ENCODE measurements around the gene ITPRIP. TPM values are rescaled to one million over a fixed set of nuclear protein-coding genes. Genes with fewer than 3 reads are reported as not detected.

Gene ITPRIP
- polyA plus RNA-seq, 12 donors: 6.1 to 16.0 (median 7.8) TPM; not detected in 1

DNA sequence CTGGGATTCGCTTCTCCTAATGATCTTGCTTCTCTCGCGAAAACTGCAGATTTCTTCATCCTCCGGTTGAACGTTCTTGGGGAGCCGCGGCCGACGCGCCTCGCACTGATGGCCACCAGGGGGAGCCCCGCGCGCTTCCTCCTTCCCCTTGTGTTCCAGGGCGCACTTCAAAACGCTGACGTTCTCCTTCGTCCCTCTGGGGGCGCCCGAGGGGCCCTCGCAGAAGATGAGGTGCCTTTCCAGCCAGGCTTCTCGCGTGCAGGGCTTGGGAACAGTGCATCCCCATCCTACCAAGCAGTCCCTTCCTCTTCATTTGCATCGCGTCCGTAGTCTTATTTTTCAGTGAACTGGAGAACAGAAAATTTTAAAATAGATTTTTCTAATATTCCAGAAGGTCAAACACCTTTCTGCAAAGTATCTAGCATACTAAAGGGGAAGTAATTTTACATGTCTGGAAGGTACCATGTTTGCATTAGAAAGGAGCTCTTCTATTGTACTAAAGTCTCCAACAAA is 46.8 kb downstream of the ITPRIP start:
- DNase-seq: peak; percentile 91

- DNase-seq: no peak
Measured at GRCh38 chr10:104288355-104288754, 49.9 kb downstream of the ITPRIP start.

- no peak for DNase-seq
Measured at GRCh38 chr10:104286939-104287338, 51.3 kb downstream of the ITPRIP start.

GRCh38 chr10:104284846-104285245 is 53.4 kb downstream of the ITPRIP start:
- no peak for DNase-seq

DNA sequence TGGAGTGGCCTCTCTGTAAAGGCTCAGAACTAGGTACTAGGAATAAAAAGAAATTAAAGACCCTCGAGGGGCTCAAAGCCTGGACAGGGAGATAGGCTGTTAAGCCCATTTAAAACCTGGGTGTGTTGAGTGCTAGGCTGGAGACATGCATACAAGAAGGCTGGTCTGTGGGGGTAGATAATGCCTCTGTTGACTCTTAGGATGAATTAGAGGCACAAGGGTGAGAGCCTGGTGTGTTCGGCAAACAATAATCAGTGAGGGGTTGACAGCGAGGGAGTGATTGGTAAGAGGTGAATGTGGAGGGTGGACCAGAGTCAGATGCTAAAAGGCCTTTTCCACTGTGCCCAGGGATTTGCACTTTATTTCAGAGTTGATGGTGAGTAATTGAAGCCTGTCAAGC is 56.6 kb downstream of the ITPRIP start:
- no peak for DNase-seq

DNA sequence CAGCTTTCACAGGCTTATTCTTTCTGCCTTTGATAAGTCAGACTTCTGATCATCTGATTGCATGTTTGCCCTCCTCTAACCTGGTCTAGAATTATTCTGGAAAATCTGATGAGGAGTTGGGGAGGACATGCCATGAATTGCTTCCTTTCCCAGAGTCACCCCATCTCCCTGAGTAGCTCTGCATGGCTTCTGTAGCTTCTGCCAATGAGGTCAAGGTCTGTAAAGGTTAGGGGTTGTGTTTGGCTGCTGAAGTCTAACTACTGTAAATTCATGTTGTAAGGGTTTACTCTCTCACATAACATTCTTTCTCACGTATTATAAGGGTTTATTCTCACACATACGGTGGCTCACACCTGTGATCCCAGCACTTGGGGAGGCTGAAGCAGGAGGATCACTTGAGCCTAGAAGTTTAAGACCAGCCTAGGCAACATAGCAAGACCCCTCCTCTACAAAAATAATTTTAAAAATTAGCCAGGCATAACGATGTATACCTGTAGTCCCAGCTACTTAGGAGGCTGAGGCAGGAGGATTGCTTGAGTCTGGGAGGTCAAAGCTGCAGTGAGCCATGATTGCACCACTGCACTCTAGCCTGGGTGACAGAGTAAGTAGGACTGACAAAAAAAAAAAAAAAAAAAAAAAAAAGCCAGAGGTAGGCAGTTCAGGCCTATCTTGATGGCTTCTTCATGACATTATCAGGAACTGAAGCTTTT is 58.6 kb downstream of the ITPRIP start:
- DNase-seq: no peak

DNA sequence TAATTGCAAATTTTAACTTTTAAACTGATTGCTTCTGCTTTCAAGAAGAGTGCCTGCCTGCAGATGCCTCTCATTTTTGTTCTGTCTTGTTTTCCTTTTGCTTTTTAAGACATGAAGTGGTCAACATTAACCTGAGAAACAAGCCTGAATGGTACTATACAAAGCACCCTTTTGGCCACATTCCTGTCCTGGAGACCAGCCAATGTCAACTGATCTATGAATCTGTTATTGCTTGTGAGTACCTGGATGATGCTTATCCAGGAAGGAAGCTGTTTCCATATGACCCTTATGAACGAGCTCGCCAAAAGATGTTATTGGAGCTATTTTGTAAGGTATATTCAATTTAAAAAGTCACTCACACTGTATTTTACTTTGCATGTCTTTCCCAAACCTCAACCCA is 60.5 kb downstream of the ITPRIP start:
- no peak for DNase-seq

DNA sequence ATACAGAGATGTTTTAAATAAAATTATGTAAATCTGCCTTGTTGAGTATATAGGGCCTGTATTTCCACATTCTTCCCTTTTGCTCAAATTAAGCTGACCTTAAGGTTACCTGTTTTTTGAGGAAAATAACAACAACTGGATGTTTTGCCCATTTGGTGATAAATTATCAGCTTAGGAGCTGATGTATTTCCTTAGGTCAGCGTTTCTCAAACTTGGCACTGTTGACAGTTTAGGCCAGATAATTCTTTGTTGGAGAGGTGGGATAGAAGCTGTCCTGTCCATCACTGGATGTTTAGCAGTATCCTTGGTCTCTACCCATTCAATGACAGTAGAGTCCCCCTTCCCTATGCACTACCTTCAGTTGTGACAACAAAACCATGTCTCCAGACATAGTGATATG is 62.1 kb downstream of the ITPRIP start:
- no peak for DNase-seq

DNA sequence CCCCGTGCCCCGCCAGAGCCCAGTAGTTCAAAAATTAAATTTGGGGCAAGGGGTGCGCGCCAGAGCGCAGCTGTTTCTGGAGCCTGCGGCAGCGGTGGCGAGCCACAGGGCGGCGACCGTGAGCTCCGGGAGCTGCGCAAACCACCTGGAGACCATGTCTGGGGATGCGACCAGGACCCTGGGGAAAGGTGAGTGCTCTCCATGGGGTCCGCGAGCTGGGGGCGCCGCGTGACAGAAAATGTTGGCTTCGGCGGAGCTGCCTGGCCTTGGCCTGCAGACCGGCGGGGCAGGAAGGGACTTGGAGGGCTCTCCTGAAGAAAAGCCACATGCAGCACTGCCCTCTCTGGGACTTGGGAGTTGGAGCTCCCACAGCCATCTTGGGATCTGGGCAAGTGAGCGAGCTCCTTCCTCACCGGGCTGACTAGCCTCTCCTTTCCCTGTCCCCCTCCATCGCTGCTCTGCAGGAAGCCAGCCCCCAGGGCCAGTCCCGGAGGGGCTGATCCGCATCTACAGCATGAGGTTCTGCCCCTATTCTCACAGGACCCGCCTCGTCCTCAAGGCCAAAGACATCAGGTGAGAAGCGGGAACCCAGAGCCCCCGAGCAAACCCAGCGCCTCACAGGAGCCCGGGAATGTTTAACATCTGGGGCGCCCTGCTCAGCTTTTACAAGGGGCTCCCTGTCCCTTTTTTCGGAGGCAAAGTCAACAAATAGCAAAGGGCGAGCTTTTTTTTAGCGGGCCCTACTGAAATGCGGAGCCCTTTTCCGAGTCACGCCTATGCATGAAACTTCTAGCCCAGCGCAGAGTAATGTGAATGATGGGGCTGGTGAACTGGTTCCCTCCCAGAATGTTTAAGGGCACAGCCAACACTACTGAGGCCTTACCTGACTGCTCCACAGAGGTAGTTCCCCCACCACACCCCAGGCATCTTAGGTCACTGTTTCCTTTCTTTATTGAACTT is 63.2 kb downstream of the ITPRIP start:
- no peak for DNase-seq

GRCh38 chr10:104273899-104274575 is 64.2 kb downstream of the ITPRIP start:
- no peak for DNase-seq

DNA sequence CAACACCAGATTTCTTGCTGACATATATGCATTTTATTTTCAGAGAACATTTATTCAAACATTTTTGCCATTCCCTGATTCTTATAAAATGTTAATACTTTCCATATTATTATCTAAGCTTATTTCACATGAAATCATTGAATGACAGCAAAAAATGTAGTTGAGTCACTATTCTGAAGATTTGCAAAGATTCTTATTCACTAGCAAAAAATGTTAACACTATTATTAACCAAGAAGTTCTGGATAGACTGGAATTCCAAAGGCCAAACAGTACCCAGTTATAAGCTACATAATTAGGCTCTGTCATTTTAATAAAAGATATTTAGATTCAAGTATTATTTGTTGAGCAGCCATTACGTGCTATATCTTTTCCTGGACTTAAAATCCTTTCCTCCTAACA is 65.0 kb downstream of the ITPRIP start:
- DNase-seq: no peak

DNA sequence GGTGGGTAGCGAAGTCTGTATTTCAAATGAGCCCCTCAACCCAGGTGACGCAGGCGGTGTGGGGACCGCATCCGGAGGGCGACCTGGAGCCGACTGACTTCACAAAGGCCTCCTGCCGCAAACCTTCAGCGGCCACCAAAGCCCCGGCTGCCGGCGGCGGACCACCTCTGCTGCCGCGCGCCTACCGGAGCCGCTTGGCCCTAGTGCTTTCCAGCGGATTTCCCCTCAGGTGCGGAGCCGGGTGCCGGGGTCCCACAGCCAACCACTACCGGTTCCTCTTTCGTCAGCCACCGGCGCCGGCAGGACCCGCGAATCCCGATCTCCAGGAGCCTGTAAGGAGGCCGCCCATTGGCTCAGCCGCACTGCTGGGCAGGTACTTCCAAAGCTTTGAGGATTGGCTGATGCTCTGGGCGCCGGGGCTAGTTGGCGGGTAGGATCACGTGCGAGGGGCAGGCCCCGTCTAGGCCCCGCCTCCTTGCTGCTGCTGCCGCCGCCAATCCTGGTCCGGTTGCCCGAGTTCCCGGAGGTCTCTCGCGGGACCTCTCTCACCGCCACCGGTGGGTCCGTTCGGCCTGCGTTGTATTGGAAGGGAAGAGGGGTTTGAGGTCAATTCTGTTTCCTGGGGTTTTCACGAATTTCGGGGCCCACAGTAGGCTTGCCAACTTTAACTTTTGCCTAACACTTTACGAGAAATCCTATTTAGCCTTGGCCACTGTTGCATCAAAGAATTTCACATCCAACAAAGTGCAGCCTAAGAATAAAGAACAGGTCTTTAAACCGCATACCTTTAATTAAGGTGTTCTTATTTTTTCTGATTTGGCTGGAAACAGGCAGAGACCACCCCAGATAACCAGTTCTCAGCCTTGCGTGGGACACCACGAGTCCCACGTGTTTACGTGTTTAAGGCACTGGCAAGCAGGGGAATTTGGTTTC is 69.3 kb downstream of the ITPRIP start, which contains the start of gene GSTO2:
Gene GSTO2 (plus strand): TSS at position 472 of the 933 bp plus-strand sequence. CDS start 5,732 bp downstream, outside the sequence.
- peak; percentile 98 for DNase-seq

DNA sequence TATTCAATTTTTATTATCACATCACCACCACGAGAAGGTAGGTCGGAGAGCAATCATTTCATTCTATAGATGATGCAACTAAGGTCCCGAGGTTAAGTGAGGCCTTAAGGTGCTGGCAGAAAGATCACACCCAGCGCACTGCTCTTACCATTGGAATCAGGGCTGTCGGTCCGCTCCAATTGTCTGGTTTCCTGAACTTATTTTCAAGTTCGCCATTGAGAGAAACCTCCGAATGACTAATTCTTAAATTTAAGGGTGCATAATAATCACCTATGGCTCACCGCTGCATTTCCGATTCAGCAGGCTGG is 69.9 kb downstream of the ITPRIP start:
- no peak for DNase-seq

- no peak for DNase-seq
Measured at GRCh38 chr10:104267721-104268404, 70.4 kb downstream of the ITPRIP start.

- no peak for DNase-seq
Measured at GRCh38 chr10:104264783-104265182, 73.5 kb downstream of the ITPRIP start.

DNA sequence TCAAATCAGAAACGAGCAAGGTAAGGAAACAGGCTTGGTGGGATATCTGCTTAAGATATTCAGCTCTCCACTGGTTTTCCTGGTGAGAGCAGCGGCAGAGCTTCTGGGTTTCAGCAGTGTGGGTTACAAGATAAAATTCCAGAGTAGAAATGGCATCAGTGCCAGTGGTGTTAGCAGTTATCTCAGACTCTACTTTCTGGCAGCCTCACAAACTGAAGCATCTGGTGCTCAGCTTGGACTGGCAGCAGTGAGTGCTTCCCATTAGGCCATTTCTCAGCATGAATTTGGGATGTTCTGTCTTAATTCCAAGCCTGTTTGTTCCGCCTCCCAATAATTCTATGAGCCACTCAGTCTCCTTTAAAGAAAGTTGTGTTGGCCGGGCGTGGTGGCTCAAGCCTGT is 76.2 kb downstream of the ITPRIP start:
- DNase-seq: no peak

GRCh38 chr10:104260775-104261115 is 77.5 kb downstream of the ITPRIP start:
- no peak for DNase-seq

GRCh38 chr10:104259999-104260774 is 78.1 kb downstream of the ITPRIP start:
- no peak for DNase-seq

Measured in muscle of arm (tissue), 12 donors.